ENCODE data around the gene DSP.

DNA sequence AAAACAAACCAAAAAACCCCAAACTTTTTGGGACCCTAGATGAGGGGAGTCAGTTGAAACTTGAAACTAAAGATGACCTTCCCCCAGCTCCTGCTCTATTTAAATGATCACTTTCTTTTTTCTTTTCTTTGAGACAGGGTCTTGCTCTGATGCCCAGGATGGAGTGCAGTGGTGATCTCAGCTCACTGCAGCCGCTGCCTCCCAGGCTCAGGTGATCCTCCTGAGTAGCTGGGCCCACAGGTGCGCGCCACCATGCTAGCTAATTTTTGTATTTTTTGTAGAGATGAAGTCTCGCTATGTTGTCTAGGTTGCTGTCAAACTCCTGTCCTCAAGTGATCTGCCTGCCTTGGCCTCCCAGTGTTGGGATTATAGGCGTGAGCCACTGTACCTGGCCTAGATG is 7.3 kb upstream of the DSP start:
- TF ChIP-seq, protein P1, sequence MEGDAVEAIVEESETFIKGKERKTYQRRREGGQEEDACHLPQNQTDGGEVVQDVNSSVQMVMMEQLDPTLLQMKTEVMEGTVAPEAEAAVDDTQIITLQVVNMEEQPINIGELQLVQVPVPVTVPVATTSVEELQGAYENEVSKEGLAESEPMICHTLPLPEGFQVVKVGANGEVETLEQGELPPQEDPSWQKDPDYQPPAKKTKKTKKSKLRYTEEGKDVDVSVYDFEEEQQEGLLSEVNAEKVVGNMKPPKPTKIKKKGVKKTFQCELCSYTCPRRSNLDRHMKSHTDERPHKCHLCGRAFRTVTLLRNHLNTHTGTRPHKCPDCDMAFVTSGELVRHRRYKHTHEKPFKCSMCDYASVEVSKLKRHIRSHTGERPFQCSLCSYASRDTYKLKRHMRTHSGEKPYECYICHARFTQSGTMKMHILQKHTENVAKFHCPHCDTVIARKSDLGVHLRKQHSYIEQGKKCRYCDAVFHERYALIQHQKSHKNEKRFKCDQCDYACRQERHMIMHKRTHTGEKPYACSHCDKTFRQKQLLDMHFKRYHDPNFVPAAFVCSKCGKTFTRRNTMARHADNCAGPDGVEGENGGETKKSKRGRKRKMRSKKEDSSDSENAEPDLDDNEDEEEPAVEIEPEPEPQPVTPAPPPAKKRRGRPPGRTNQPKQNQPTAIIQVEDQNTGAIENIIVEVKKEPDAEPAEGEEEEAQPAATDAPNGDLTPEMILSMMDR (conservative IDR thresholded peaks at IDR 0.05; ENCODE audit: low read length) = no peak
- no peak for TF ChIP-seq EZH2phosphoT487 (IDR thresholded peaks at IDR 0.05; ENCODE audit: borderline replicate concordance)

Data from Loucy (cell line).